ENCODE measurements around the gene OGT. TPM values are rescaled to one million over a fixed set of nuclear protein-coding genes. Genes with fewer than 3 reads are reported as not detected.

Gene OGT
- total RNA-seq: 113 and 128 TPM in 2 replicates

GRCh38 chrX:71532753-71533425, at the start of gene OGT:
Gene OGT (plus strand): TSS chrX:71533104. CDS start chrX:71533300, 196 bp downstream.

DNA sequence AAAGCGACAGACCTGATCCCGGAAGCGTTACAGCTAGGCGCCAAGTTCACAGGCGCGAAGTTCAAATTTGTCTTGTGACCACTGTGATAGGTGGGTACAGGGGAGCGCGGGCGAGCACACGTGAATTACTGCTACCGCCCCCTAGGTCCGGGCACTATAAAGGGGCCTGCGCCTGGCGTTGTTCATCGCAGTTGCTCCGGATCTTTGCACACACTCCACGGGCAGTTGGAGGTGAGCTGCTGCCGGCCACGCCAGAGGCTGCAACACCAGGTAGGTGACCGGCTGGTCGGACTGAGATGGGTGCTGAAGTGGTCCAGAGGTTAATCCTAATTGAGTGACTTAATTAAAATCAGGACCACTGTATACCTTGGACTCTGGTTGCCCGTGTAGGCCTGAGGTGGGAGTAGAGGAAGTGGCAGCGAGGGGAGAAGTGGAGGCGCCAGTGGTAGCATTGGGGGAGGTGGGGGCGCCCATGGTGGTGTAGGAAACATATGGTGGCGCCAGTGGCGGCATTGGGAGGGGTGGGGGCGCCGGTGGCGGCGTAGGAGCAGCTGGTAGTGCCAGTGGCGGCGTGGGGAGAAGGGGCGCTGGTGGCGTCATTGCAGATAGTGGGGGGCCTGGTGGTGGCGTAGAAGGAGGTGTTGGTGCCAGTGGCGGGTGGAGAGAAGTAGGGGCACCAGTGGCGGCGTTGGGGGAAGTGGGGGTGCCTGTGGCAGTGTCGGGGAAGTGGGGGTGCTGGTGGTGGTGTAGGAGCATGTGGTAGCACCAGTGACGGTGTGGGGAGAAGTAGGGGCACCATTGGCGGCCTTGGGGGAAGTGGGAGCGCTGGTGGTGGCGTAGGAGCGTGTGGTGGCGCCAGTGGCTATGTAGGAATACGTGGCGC, 45.6 kb downstream of the OGT start, which contains the start of gene GCNA:
TSS of gene GCNA (plus strand) at position 185 of the 883 bp plus-strand sequence. CDS start 2,385 bp downstream, outside the sequence.

DNA sequence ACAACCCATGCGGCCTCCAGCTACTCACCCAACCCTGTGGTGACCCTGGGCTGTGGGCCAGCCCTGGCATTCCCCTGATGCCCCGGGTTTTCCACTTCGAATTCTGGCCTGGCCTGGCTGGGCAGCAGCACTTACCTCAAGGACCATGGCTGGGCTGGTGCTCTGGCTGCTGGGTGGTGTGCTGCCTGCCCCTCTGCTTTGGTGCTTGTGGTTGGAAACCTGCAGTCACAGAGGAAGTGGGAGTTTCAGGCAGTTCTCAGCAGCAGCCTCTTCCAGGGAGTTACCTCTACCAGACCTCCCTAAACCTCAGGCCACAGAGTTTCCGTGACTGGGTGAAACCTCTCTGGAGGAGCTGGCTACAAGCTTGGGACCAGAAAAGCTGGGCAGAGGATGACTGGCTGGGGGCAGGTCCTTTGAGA, 85.4 kb downstream of the OGT start, which contains the start of gene CXCR3:
TSS of gene CXCR3 (minus strand) at position 209 of the 419 bp plus-strand sequence. CDS start at position 147, 62 bp downstream.

Other genes with a start within 250 kb of the OGT start
- 256 and 289 TPM in 2 replicates for gene NONO, start 249.5 kb upstream of the OGT start, total RNA-seq
- 3.4 and 3.7 TPM in 2 replicates for gene ITGB1BP2, start 231.4 kb upstream of the OGT start, total RNA-seq
- gene TAF1, start 166.7 kb upstream of the OGT start, total RNA-seq: 37.1 and 41.8 TPM in 2 replicates
- 2.9 and 3.1 TPM in 2 replicates for gene GCNA, start 45.3 kb downstream of the OGT start, total RNA-seq
- gene CXCR3, start 85.4 kb downstream of the OGT start, total RNA-seq: not detected in 2 replicates
- gene CXorf49, start 185.2 kb downstream of the OGT start, total RNA-seq: not detected in 2 replicates
- gene CXorf49B, start 230.2 kb downstream of the OGT start, total RNA-seq: not detected in 2 replicates

Measured in smooth muscle cell of the pulmonary artery (primary cell).